ELF-1 (cell line): ENCODE measurements around the gene GRM7.

Experiments used
- DNase-seq: peaks from one replicate; pipeline ENCODE4 v3.0.0-alpha.2; 2016; ENCODE audit warnings: low read depth, low spot score

GRM7 gene

GRCh38 chr3:7307410-7307809 is 446.5 kb downstream of the GRM7 start:
- DNase-seq: no peak

GRCh38 chr3:7309641-7310102 is 448.8 kb downstream of the GRM7 start:
- peak; percentile 13 for DNase-seq

GRCh38 chr3:7315037-7315436 is 454.1 kb downstream of the GRM7 start:
- no peak for DNase-seq

GRCh38 chr3:7322957-7323669 is 462.2 kb downstream of the GRM7 start:
- DNase-seq: no peak

GRCh38 chr3:7328339-7328738 is 467.4 kb downstream of the GRM7 start:
- no peak for DNase-seq

- DNase-seq: no peak
Measured at GRCh38 chr3:7332696-7333095, 471.8 kb downstream of the GRM7 start.

GRCh38 chr3:7333125-7333524 is 472.2 kb downstream of the GRM7 start:
- DNase-seq: no peak

GRCh38 chr3:7340795-7341194 is 479.9 kb downstream of the GRM7 start:
- DNase-seq: no peak

- no peak for DNase-seq
Measured at GRCh38 chr3:7346364-7346763, 485.4 kb downstream of the GRM7 start.

GRCh38 chr3:7357101-7357500 is 496.2 kb downstream of the GRM7 start:
- DNase-seq: no peak

- DNase-seq: no peak
Measured at GRCh38 chr3:7367968-7368367, 507.1 kb downstream of the GRM7 start.

GRCh38 chr3:7368597-7368996 is 507.7 kb downstream of the GRM7 start:
- no peak for DNase-seq

- DNase-seq: no peak
Measured at GRCh38 chr3:7371693-7372572, 511.0 kb downstream of the GRM7 start.

GRCh38 chr3:7377103-7377502 is 516.2 kb downstream of the GRM7 start:
- DNase-seq: no peak

- DNase-seq: no peak
Measured at GRCh38 chr3:7381741-7382140, 520.8 kb downstream of the GRM7 start.

- no peak for DNase-seq
Measured at GRCh38 chr3:7382293-7383010, 521.5 kb downstream of the GRM7 start.

- no peak for DNase-seq
Measured at GRCh38 chr3:7385635-7386034, 524.7 kb downstream of the GRM7 start.

- DNase-seq: no peak
Measured at GRCh38 chr3:7388026-7388425, 527.1 kb downstream of the GRM7 start.

GRCh38 chr3:7392206-7392605 is 531.3 kb downstream of the GRM7 start:
- DNase-seq: no peak

GRCh38 chr3:7393944-7394605 is 533.2 kb downstream of the GRM7 start:
- no peak for DNase-seq

- no peak for DNase-seq
Measured at GRCh38 chr3:7396534-7396933, 535.6 kb downstream of the GRM7 start.

- no peak for DNase-seq
Measured at GRCh38 chr3:7397097-7397496, 536.2 kb downstream of the GRM7 start.
